ENCODE data around the gene HNF1A. TPM values are rescaled to one million over a fixed set of nuclear protein-coding genes. Genes with fewer than 3 reads are reported as not detected.

HNF1A gene
- total and polyA plus RNA-seq, 2 donors (not counting 1 experiment from before 2014, with no cell fraction given), result not detected

- Histone ChIP-seq H3K4me3 (replicated peaks in 1 of 4; ENCODE audit: control extremely low read depth in 1 of 4, insufficient read depth in 1 of 4, low read depth in 3 of 4, low read length in 4 of 4) (no peak overlapping the region), H3K9ac (ENCODE audit: insufficient read depth, low read length) (no peak overlapping the region), H3K4me2 (ENCODE audit: extremely low read depth, insufficient read depth, low read length) (no peak overlapping the region), H3K9me3 (ENCODE audit: control insufficient read depth, insufficient read depth, low read depth, low read length) (no peaks in the 10 kb centered on the region), H3K27me3 (ENCODE audit: control insufficient read depth, insufficient read depth, low read length) (no peaks in the 10 kb centered on the region), H4K20me1 (ENCODE audit: control insufficient read depth, extremely low read depth, insufficient read depth, low read length) (no peaks in the 10 kb centered on the region), H2AFZ (ENCODE audit: low read length) (no peak overlapping the region), H3K79me2 (ENCODE audit: control insufficient read depth, insufficient read depth, low read length) (no peaks in the 10 kb centered on the region), H3K36me3 (ENCODE audit: control insufficient read depth, insufficient read depth, low read length) (no peaks in the 10 kb centered on the region), H3K27ac (ENCODE audit: insufficient read depth, low read length) (no peak overlapping the region), H3K4me1 (ENCODE audit: control insufficient read depth, extremely low read depth, insufficient read depth, low read length) (no peaks in the 10 kb centered on the region)
- no peak for DNase-seq (ENCODE audit: low read depth in 2 of 2)
- TF ChIP-seq CTCF (conservative IDR thresholded peaks at IDR 0.05 in 1 of 2, IDR thresholded peaks at IDR 0.05 in 1 of 2; ENCODE audit: low read depth in 1 of 2, low read length in 2 of 2), result no peak
- no peak for TF ChIP-seq EZH2 (IDR thresholded peaks at IDR 0.05; ENCODE audit: low read length, missing control alignments)
Measured at GRCh38 chr12:120932058-120932457, 46.3 kb upstream of the HNF1A start.

DNA sequence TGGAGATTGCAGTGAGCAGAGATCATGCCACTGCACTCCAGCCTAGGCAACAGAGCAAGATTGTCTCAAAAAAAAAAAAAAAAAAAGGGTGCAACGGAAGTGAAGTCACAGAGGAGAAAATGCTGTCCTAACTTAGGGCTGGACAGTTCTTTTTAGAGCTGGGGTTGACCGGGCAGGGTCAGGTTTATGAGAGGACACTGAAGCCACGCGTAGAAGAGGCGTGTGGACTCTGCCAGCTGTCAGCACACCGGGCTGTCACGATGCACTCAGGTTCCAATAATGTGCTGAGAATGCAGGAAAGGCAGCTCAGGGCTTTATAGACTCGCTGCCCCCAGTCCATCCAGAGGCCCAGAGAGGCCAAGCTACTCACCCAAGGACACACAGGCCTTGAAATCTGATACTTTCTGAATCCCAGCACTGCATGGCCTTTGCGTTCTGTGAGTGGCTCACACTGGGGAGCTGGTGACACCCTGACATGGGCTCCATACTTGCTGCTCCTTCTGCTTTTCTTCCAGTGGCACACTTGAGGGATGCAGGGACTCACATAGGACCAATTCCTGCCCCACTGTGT, 45.3 kb upstream of the HNF1A start:
- no peak overlapping the region for H2AFZ ChIP-seq (ENCODE audit: low read length)

DNA sequence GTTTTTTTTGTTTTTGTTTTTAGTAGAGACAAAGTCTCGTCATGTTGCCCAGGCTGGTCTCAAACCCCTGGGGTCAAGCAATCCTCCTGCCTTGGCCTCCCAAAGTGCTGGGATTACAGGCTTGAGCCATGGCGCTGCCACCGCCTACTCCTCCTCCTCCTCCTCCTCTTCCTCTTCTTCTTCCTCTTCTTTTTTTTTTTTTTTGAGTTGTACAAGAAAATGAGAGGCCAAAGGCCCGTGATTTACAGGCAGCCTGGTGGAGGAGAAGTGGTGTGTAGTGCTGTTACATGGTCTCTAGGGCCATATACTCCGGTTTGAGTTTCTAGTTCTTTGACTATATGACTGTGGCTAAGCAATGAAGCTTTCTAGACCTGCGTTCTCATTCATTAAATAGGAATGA, 44.6 kb upstream of the HNF1A start:
- H3K9ac ChIP-seq (ENCODE audit: insufficient read depth, low read length), result no peak overlapping the region
- H3K27me3 ChIP-seq (ENCODE audit: control insufficient read depth, insufficient read depth, low read length), result no peaks in the 10 kb centered on the region
- H4K20me1 ChIP-seq (ENCODE audit: control insufficient read depth, extremely low read depth, insufficient read depth, low read length), result no peaks in the 10 kb centered on the region
- H3K4me2 ChIP-seq (ENCODE audit: extremely low read depth, insufficient read depth, low read length), result no peak overlapping the region
- DNase-seq (ENCODE audit: low read depth in 2 of 2), result no peak
- no peak overlapping the region for H2AFZ ChIP-seq (ENCODE audit: low read length)
- H3K9me3 ChIP-seq (ENCODE audit: control insufficient read depth, insufficient read depth, low read depth, low read length), result no peaks in the 10 kb centered on the region
- no peak overlapping the region for H3K4me3 ChIP-seq (replicated peaks in 1 of 4; ENCODE audit: control extremely low read depth in 1 of 4, insufficient read depth in 1 of 4, low read depth in 3 of 4, low read length in 4 of 4)
- no peaks in the 10 kb centered on the region for H3K4me1 ChIP-seq (ENCODE audit: control insufficient read depth, extremely low read depth, insufficient read depth, low read length)
- TF ChIP-seq CTCF (conservative IDR thresholded peaks at IDR 0.05 in 1 of 2, IDR thresholded peaks at IDR 0.05 in 1 of 2; ENCODE audit: low read depth in 1 of 2, low read length in 2 of 2) (no peak), EZH2 (IDR thresholded peaks at IDR 0.05; ENCODE audit: low read length, missing control alignments) (no peak)
- H3K27ac ChIP-seq (ENCODE audit: insufficient read depth, low read length), result no peak overlapping the region
- no peaks in the 10 kb centered on the region for H3K79me2 ChIP-seq (ENCODE audit: control insufficient read depth, insufficient read depth, low read length)
- H3K36me3 ChIP-seq (ENCODE audit: control insufficient read depth, insufficient read depth, low read length), result no peaks in the 10 kb centered on the region

More for the DNA sequence above, 45.3 kb upstream of the HNF1A start:
- H3K79me2 ChIP-seq (ENCODE audit: control insufficient read depth, insufficient read depth, low read length), result no peaks in the 10 kb centered on the region
- TF ChIP-seq EZH2 (IDR thresholded peaks at IDR 0.05; ENCODE audit: low read length, missing control alignments) (no peak), CTCF (conservative IDR thresholded peaks at IDR 0.05 in 1 of 2, IDR thresholded peaks at IDR 0.05 in 1 of 2; ENCODE audit: low read depth in 1 of 2, low read length in 2 of 2) (no peak)
- no peaks in the 10 kb centered on the region for H3K4me1 ChIP-seq (ENCODE audit: control insufficient read depth, extremely low read depth, insufficient read depth, low read length)
- no peaks in the 10 kb centered on the region for H3K9me3 ChIP-seq (ENCODE audit: control insufficient read depth, insufficient read depth, low read depth, low read length)
- H3K27me3 ChIP-seq (ENCODE audit: control insufficient read depth, insufficient read depth, low read length), result no peaks in the 10 kb centered on the region
- H3K9ac ChIP-seq (ENCODE audit: insufficient read depth, low read length), result no peak overlapping the region
- H3K4me3 ChIP-seq (replicated peaks in 1 of 4; ENCODE audit: control extremely low read depth in 1 of 4, insufficient read depth in 1 of 4, low read depth in 3 of 4, low read length in 4 of 4), result no peak overlapping the region
- no peak overlapping the region for H3K27ac ChIP-seq (ENCODE audit: insufficient read depth, low read length)
- H4K20me1 ChIP-seq (ENCODE audit: control insufficient read depth, extremely low read depth, insufficient read depth, low read length), result no peaks in the 10 kb centered on the region
- no peak overlapping the region for H3K4me2 ChIP-seq (ENCODE audit: extremely low read depth, insufficient read depth, low read length)
- H3K36me3 ChIP-seq (ENCODE audit: control insufficient read depth, insufficient read depth, low read length), result no peaks in the 10 kb centered on the region
- DNase-seq (ENCODE audit: low read depth in 2 of 2), result no peak

Data from fibroblast of lung (primary cell).